HepG2 (cell line): ENCODE results near the gene VAMP8. TPM values are rescaled to one million over a fixed set of nuclear protein-coding genes. Genes with fewer than 3 reads are reported as not detected.

Experiments
- ATAC-seq: fragments of 200-7000 bp; cut with Tn5 transposase; 3 replicates; pipeline ENCODE4 v1.9.1; 2020; ENCODE audit warnings: mild to moderate bottlenecking, moderate library complexity
- BruUV-seq: library from RNA; stranded (reverse); fragments of 400-500 nt; replicated peaks from 2 replicates; lab custom pipeline; 2021; lab: Mats Ljungman, UMichigan
- CTCF ChIA-PET: fragments of 300-600 bp; formaldehyde crosslinking; extraction: SDS; loops from one replicate; lab custom pipeline; 2021; ENCODE audit warnings: low total read pairs, inconsistent platforms, low intra/inter-chr PET ratio; lab: Yijun Ruan, JAX
- POLR2A ChIA-PET: fragments of 350-600 bp; sonication (Branson Sonifier 250); formaldehyde crosslinking; loops from one replicate; lab custom pipeline; 2020; ENCODE audit warnings: antibody characterized with exemption, inconsistent platforms; lab: Yijun Ruan, JAX
- DNase-seq: peaks from one replicate; pipeline ENCODE4 v3.0.0-alpha.2; 2015; ENCODE audit warnings: low spot score
- FAIRE-seq: peaks from 3 replicates; lab custom pipeline; 2011; peaks lifted over from hg19 to GRCh38; lab: Jason Lieb, UNC
- H2AFZ ChIP-seq: one replicate; pipeline ENCODE4 v1.6.1; 2011; ENCODE audit warnings: low read length, inconsistent platforms
- H3K27ac ChIP-seq: fragments of 300-600 bp; 3 replicates; pipeline ENCODE4 v1.8.0; 2011; ENCODE audit warnings: mixed run types, mild to moderate bottlenecking, mixed read lengths, low read length, inconsistent platforms; ENCODE audit not compliant: insufficient read depth; ENCODE audit errors: extremely low read length
- H3K27me3 ChIP-seq, 2 experiments: fragments of 200-600 bp in 1 of 2; 2 replicates in 1 of 2; 3 replicates in 1 of 2; pipeline versions ENCODE4 v1.6.0 to v1.8.0; 2011; ENCODE audit warnings: low read length in 2 of 2, mild to moderate bottlenecking in 2 of 2, moderate library complexity in 2 of 2, inconsistent platforms in 1 of 2; ENCODE audit not compliant: insufficient read depth in 2 of 2, control insufficient read depth in 1 of 2
- H3K36me3 ChIP-seq, 2 experiments: fragments of 200-600 bp in 1 of 2; replicated peaks in 1 of 2; 2 replicates in 1 of 2; 3 replicates in 1 of 2; pipeline versions ENCODE4 v1.5.1 to v1.8.0; 2011; ENCODE audit warnings: low read length in 2 of 2, inconsistent platforms in 1 of 2; ENCODE audit not compliant: insufficient read depth in 2 of 2, control insufficient read depth in 1 of 2
- H3K4me1 ChIP-seq: 2 replicates; pipeline ENCODE4 v1.5.1; 2012; ENCODE audit warnings: low read length, inconsistent platforms; ENCODE audit not compliant: insufficient read depth
- H3K4me2 ChIP-seq: 2 replicates; pipeline ENCODE4 v1.6.0; 2011; ENCODE audit warnings: low read depth, low read length, inconsistent platforms
- H3K4me3 ChIP-seq, 3 experiments: fragments of 200-600 bp in 1 of 3; sonication (generic), shearing (Covaris generic) in 1 of 3; replicated peaks in 1 of 3; 2 replicates each; pipeline ENCODE4 v1.5.1; 2011 to 2016; ENCODE audit warnings: low read length in 3 of 3, inconsistent platforms in 2 of 3, low read depth in 2 of 3, mild to moderate bottlenecking in 2 of 3, control low read depth in 1 of 3, mixed read lengths in 1 of 3; ENCODE audit not compliant: insufficient read depth in 1 of 3
- H3K79me2 ChIP-seq: one replicate; pipeline ENCODE4 v1.6.1; 2011; ENCODE audit warnings: low read length, inconsistent platforms; ENCODE audit not compliant: insufficient read depth
- H3K9ac ChIP-seq: 2 replicates; pipeline ENCODE4 v1.6.0; 2011; ENCODE audit warnings: mild to moderate bottlenecking, low read depth, low read length, inconsistent platforms; ENCODE audit not compliant: insufficient read depth
- H3K9me3 ChIP-seq: 2 replicates; pipeline ENCODE4 v1.5.1; 2012; ENCODE audit warnings: mild to moderate bottlenecking, low read length
- H4K20me1 ChIP-seq: 2 replicates; pipeline ENCODE4 v1.6.0; 2011; ENCODE audit warnings: inconsistent platforms, mild to moderate bottlenecking, low read length, moderate library complexity; ENCODE audit not compliant: insufficient read depth
- HBP1 ChIP-seq: IDR thresholded peaks from 2 replicates; pipeline ENCODE4 v1.6.1; 2016; ENCODE audit warnings: low read depth, control low read depth
- HOXD1 ChIP-seq: sonication (generic); formaldehyde crosslinking; IDR thresholded peaks from 2 replicates; pipeline ENCODE4 v1.5.0; 2020; ENCODE audit warnings: missing genetic modification reagents
- MEF2D ChIP-seq: sonication (generic); formaldehyde crosslinking; IDR thresholded peaks from 2 replicates; pipeline ENCODE4 v1.5.1; 2020; ENCODE audit warnings: mild to moderate bottlenecking, missing genetic modification reagents
- POGK ChIP-seq: sonication (generic); formaldehyde crosslinking; conservative IDR thresholded peaks from 2 replicates; pipeline ENCODE4 v1.8.0; 2022; ENCODE audit warnings: mild to moderate bottlenecking, moderate library complexity, missing genetic modification reagents
- POLR2A ChIP-seq, 2 experiments: IDR thresholded peaks; 2 replicates each; pipeline ENCODE4 v1.6.1; 2011; ENCODE audit warnings: low read depth in 2 of 2, low read length in 2 of 2, mild to moderate bottlenecking in 1 of 2, moderate library complexity in 1 of 2; ENCODE audit not compliant: insufficient read depth in 1 of 2
- POLR2AphosphoS5 ChIP-seq: IDR thresholded peaks from 2 replicates; pipeline ENCODE4 v1.6.1; 2012; ENCODE audit warnings: low read depth, low read length
- POLR2G ChIP-seq: fragments of 200-400 bp; formaldehyde crosslinking; IDR thresholded peaks from 2 replicates; pipeline ENCODE4 v1.6.1; 2018; ENCODE audit warnings: mild to moderate bottlenecking, low read depth, low read length, moderate library complexity
- ZC3H4 ChIP-seq: sonication (generic); formaldehyde crosslinking; IDR thresholded peaks from 2 replicates; pipeline ENCODE4 v1.4.0; 2020; ENCODE audit warnings: missing genetic modification reagents, borderline replicate concordance
- ZNF362 ChIP-seq: sonication (generic); formaldehyde crosslinking; IDR thresholded peaks from 2 replicates; pipeline ENCODE4 v1.4.0; 2020; ENCODE audit warnings: missing genetic modification reagents, mild to moderate bottlenecking, borderline replicate concordance
- ZNF562 ChIP-seq: sonication (generic); formaldehyde crosslinking; IDR thresholded peaks from 2 replicates; pipeline ENCODE4 v1.8.0; 2022; ENCODE audit warnings: missing genetic modification reagents, borderline replicate concordance
- WGBS: methylation state at CpG from one replicate; pipeline ENCODE4 v1.1.6; 2017; ENCODE audit warnings: low lambda C conversion rate; 5-methylcytosine and 5-hydroxymethylcytosine counted together
- in situ Hi-C: cut with HindIII; loops from 2 replicates; pipeline ENCODE4 v1.10.0; 2017; ENCODE audit warnings: low pct_unique_long_range_greater_than_20kb; ENCODE audit not compliant: extremely low pct_ligation_motif_present
- intact Hi-C: fragments of 100-400 bp; cut with micrococcal nuclease; formaldehyde crosslinking; loops from one replicate; pipeline ENCODE4 v1.10.0; 2022; ENCODE audit not compliant: unreplicated experiment
- polyA plus RNA-seq, 8 experiments: library from polyadenylated mRNA; depleted of rRNA in 3 of 8; stranded (reverse) in 7 of 8; unstranded in 1 of 8; fragments of >200 nt; fragmentation: Illumina TruSeq in 4 of 8; extraction: Trizol in 4 of 8; gene quantifications; 2 replicates each; pipeline versions ENCODE4 v1.2.1 to v1.2.3, GENCODE V29; 2011 to 2016; ENCODE audit warnings: low read depth in 4 of 8, missing spikeins in 1 of 8, mixed read lengths in 1 of 8; ENCODE audit not compliant: insufficient read depth in 1 of 8
- total RNA-seq, 5 experiments: library from RNA; depleted of rRNA; stranded (reverse); fragments of >200 nt; fragmentation: Illumina TruSeq; extraction: Trizol; gene quantifications; 2 replicates each; pipeline ENCODE4 v1.2.3, GENCODE V29; 2016; ENCODE audit warnings: low read depth in 1 of 5

Gene VAMP8
- total and polyA plus RNA-seq, 2 of the 13 experiments (the other 11 are each of a cell fraction or from before 2014, with no cell fraction given) = 83.3 to 157 TPM

GRCh38 chr2:85541753-85542457 is 35.5 kb upstream of the VAMP8 start:
- ChIA-PET POLR2A (interaction anchor here (1.0 to 11.7 kb wide), 5 partner anchors 12 to 188 kb away, joined by 3 to 445 read pairs (median 109); partner anchors contain the start of genes ELMOD3, GGCX, RETSAT and SH2D6), CTCF (no interaction called here)
- intact Hi-C loops = no loop called here
- peaks cover 42% of the 10 kb centered on the region for H4K20me1 ChIP-seq
- H3K9ac ChIP-seq = peak overlapping the region; percentile 99; the same call in 1 of the 2 replicates
- H3K4me2 ChIP-seq = peak overlapping the region; percentile 91
- H3K4me3 ChIP-seq = peak overlapping the region; percentile 81 to 96 (median 95); a peak in 4 of 6 replicates
- in situ Hi-C loops = no loop called here
- no peak for DNase-seq
- FAIRE-seq = no peak
- TF ChIP-seq POGK (CRISPR knock-in tag) (0 out of 2 replicates have a peak, but pooled peaks have one; percentile 11), HBP1 (CRISPR knock-in tag) (no peak), MEF2D (CRISPR knock-in tag) (no peak), ZC3H4 (CRISPR knock-in tag) (no peak), POLR2AphosphoS5 (peak; percentile 20; the same call in 1 of the 2 replicates), POLR2A (IDR thresholded peaks at IDR 0.05; ENCODE audit: insufficient read depth in 1 of 2, low read depth in 2 of 2, low read length in 2 of 2) (peak in 1 of 2 experiments; percentile 35; a peak in 1 of 4 replicates), ZNF362 (no peak), HOXD1 (CRISPR knock-in tag) (no peak), POLR2G (0 out of 2 replicates have a peak, but pooled peaks have one; percentile 48), ZNF562 (CRISPR knock-in tag) (0 out of 2 replicates have a peak, but pooled peaks have one; percentile 6)
- no peaks in the 10 kb centered on the region for H3K9me3 ChIP-seq
- WGBS = 94% methylated on average over 5 of the region's 5 CpGs
- no peaks in the 10 kb centered on the region; a peak in 1 of 5 replicates for H3K27me3 ChIP-seq
- peaks cover 38% of the 10 kb centered on the region for H3K4me1 ChIP-seq
- no peak for ATAC-seq
- no peak overlapping the region for H3K27ac ChIP-seq
- H3K36me3 ChIP-seq = peaks cover 13 to 48% of the 10 kb centered on the region in 2 experiments; a peak in 4 of 5 replicates
- H3K79me2 ChIP-seq = peaks cover 53% of the 10 kb centered on the region
- BruUV-seq = no TSS peak
- H2AFZ ChIP-seq = no peak overlapping the region
